DMS114 treated with DMSO at 0.1 percent for 48 hours (cell line): ENCODE data around the gene SYCP1.
"Not testable (repeated sequence)": the region's sequence is repeated elsewhere in the genome, so short reads cannot be mapped to it uniquely, and the experiment has no call there.

Experiments used
- DNase-seq: peaks from one replicate; lab custom pipeline; 2025; ENCODE audit not compliant: unreplicated experiment; lab: John Stamatoyannopoulos, UW

SYCP1 gene, protein sequence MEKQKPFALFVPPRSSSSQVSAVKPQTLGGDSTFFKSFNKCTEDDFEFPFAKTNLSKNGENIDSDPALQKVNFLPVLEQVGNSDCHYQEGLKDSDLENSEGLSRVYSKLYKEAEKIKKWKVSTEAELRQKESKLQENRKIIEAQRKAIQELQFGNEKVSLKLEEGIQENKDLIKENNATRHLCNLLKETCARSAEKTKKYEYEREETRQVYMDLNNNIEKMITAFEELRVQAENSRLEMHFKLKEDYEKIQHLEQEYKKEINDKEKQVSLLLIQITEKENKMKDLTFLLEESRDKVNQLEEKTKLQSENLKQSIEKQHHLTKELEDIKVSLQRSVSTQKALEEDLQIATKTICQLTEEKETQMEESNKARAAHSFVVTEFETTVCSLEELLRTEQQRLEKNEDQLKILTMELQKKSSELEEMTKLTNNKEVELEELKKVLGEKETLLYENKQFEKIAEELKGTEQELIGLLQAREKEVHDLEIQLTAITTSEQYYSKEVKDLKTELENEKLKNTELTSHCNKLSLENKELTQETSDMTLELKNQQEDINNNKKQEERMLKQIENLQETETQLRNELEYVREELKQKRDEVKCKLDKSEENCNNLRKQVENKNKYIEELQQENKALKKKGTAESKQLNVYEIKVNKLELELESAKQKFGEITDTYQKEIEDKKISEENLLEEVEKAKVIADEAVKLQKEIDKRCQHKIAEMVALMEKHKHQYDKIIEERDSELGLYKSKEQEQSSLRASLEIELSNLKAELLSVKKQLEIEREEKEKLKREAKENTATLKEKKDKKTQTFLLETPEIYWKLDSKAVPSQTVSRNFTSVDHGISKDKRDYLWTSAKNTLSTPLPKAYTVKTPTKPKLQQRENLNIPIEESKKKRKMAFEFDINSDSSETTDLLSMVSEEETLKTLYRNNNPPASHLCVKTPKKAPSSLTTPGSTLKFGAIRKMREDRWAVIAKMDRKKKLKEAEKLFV

DNA sequence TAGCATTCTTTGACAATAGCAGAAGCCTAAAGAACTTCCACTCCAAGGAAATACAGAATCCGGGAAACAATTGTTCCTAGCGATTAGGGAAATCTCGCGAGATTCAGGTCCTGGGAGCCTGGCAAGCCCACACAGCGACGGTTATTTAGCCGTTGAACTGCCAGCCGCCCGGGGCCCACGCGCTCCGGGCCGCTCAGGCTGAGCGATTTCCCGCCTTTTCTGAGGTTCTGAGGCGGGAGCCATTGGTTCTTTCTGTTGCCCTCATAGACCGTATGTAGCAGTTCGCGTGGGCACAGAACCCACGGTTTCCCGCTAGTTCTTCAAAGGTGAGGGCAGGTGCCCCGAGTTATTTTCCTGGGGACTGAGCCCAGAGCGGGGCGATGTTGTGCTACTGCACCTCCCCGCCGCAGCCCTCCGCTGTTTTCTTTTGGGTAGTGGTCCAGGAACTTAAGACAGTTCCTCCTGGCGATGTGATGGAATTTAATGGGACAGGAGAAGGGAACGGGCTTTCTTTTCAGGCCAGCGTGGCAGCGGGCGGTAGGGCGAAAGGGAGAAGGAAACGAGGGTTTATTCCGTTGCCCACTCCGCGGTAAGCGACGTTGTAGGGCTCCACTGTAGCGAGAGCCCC lies at the start of gene SYCP1:
Gene SYCP1, plus strand, starts transcription at position 171 of the 628 bp plus-strand sequence. CDS start 602 bp downstream, outside the sequence.
- DNase-seq = no peak

DNA sequence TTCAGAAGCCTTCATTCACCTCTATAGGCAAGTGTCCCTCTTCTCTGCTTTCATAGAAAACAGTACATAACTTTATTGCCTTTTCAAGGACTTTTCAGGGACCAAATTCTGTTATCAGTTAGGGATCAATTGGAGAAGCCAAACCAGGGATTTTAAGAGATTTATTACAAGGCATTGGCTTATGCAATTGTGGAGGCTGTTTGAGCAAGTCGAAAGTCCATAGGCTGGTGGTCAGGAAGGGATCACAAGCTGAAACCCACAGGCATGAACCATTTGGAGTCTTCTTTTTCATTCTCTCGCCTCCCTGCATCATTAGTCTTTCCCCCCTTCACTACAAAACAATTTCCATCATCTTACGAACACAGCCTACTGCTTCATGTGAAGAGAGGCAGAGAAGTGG lies 34.8 kb upstream of the SYCP1 start:
- no peak for DNase-seq

DNA sequence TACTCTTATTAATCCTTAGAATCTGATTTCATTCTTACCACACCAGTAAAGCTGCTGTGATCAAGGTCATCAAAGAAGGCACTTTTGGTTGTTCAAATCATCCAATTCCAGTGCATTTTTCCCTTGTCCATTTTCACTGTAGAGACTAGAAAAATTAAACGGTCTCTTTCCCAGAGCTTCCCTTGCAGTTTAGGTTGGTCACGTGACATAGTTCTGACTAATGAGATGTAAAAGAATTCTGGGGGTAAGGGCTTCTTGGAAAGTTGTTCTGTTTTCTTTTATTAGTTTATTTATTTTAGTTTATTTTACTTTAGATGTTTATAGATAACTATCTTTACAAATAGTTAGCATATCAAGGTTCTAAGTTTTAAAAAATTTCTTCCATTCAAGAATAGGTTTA lies 34.3 kb upstream of the SYCP1 start:
- no peak for DNase-seq

DNA sequence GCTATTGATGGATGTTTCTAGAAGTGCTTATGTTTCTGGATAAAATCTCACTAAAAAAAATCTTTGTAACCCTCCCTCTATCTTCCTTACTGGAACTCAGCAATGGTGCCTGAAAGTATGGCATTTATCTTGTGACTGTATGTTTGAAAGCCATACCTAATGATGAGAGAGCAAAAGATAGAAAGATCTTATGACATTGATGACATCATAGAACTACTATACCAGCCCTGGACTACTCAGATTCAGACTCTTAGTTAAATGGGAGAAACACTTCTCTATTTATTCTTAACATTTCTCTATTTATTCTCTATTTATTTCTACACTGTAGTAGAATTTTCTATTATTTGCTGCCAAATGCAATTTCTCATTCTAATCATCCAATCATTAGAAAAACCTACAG lies 32.7 kb upstream of the SYCP1 start:
- no peak for DNase-seq

DNA sequence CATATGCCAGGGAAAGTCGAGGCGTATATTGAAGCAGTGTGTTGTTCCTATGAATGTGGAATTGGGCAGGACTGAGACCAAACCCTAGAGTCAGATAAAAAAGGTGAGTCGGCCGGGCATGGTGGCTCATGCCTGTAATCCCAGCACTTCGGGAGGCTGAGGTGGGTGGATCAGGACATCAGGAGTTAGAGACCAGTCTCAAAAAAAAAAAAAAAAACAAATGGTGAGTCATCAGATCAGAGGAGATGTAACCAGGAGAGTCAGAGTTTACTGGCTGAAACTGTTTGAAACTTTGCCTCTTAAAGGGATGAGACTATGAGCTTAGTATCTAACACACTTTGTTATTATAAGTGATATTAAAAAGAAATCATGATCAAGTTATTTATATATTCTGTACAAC lies 26.4 kb upstream of the SYCP1 start:
- no peak for DNase-seq

DNA sequence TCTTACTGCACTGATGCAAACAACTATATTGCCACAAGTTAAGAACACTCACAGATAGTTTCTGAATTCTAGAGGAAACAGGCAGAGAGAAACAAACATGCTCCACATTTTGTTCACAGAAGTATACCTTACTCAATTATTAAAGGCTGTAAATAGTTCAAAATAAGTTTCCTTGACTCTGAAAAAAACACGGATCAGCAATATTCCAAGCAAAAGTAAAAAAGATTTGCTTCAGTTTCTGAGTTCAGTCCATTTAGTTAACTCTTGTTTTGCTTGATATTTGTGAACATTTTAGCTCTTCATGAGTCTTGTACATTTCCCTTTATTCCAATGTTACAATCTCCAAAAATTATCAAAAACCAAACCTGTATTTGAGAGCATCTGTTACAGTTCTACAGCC lies 24.6 kb upstream of the SYCP1 start:
- DNase-seq = not testable (repeated sequence)

DNA sequence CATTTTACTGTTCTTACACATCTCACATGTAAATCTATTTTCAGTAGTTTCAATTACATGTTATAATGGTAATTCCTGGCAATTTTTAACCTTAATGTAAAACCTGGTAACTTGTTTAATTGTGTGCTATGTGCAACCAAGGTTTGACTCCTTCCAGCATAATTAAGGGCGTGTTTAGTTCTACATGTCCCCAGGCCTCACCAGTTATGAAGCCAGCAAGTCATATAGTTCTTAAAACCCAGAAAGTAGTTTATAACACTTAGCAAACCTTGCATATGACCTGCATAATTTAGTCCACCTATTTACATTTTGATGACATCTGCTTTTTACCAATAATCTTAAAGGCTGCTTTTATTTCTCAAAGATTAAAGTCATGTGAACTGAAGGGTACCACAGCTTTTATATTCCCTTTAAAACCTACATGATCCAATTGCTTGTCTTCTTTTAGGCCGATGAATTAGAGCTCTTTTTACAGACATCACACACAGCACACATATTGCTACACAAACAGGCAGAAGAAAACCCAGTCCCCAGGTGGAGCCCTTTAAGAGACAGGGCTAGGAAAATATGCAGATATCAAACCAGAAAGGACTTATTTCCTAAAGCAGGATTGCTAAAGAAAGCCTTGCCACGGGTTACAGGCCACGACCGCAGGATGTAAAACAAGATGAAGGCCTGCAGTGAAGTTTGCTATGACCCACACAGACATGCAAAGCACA lies 23.2 kb upstream of the SYCP1 start:
- DNase-seq = no peak

DNA sequence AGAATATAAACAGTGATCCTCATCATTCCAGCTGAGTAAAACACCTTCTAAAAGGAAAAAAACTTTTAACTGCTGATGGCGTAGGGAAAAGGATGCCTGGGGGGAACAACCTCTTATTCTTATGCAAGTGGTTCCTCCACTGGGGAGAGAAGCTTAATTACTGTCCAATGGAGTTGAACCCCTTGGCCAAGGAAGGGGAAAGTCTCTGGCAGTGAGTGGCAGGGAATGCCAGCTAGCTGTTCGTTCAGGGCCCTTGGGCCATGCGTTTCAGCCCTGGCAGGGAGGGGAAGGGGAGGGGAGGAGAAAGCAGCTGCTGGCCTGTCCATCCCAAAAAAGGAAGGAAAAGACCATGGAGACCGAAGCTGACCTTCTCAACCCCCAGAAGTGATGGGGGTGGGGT lies 22.6 kb upstream of the SYCP1 start:
- DNase-seq = no peak

DNA sequence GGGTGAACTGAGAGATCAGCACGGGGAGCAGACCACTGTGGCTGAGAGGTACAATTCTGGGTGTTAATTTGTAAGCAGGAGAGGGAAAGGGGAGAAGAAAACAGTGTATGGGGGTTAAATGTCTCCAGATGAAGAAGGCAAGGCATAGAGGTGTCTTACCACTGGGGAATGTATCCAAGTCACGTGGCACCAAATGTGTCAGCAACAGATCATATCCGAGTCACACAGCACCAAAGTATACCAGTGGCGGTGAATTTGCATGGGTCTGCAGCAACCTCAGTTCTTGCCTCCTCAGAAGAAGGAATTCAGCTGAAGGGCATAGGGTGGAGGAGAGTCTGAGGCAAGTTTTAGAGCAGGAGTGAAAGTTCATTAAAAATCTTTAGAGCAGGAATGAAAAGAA lies 21.2 kb upstream of the SYCP1 start:
- DNase-seq = no peak

DNA sequence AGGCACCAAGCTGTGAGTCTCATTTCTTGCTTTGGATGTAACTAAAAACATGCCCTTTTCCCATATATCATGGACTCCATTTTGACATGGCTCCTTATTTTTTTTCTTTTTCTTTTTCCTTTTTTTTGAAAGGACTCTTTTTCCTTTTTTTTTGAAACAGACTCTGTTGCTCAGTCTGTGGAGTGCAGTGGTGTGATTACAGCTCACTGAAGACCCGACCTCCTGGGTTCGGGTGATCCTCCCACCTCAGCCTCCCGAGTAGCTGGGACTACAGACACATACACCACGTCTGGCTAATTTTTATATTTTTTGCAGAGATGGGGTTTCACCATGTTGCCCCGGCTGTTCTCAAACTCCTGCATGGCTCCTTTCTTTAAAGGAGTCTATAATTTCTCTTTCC lies 10.4 kb upstream of the SYCP1 start:
- no peak for DNase-seq

DNA sequence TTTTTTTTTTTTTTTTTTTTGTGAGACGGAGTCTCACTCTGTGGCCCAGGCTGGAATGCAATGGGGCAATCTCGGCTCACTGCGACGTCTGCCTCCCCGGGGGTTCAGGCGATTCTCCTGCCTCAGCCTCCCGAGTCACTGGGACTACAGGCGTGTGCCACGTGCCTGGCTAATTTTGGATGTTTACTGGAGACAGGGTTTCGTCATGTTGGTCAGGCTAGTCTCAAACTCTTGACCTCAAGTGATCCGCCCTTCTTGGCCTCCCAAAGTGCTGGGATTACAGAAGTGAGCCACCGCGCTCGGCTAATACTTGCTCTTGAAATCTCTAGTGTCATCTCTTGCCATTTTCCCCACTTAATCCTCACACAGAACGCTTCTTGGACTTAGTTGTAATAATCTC lies 1.1 kb upstream of the SYCP1 start:
- no peak for DNase-seq

DNA sequence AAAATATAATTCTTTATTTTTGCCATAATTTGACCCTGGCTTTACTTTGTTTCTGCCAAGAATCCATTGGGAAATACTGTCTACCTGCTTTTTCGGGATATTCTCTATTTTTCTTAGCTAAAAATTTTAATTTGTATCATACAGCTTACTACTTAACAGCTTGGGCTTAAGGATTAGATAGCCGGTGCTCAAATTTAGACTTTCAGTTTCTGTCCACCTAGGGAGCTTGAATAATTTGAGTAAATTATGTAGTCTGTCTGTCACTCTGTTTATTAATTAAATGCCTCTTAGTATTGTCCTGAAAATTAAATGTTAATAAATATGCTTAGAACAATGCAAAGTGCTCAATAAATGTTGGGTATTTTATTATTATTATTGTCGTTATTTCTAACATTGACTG lies 6.7 kb downstream of the SYCP1 start:
- no peak for DNase-seq

DNA sequence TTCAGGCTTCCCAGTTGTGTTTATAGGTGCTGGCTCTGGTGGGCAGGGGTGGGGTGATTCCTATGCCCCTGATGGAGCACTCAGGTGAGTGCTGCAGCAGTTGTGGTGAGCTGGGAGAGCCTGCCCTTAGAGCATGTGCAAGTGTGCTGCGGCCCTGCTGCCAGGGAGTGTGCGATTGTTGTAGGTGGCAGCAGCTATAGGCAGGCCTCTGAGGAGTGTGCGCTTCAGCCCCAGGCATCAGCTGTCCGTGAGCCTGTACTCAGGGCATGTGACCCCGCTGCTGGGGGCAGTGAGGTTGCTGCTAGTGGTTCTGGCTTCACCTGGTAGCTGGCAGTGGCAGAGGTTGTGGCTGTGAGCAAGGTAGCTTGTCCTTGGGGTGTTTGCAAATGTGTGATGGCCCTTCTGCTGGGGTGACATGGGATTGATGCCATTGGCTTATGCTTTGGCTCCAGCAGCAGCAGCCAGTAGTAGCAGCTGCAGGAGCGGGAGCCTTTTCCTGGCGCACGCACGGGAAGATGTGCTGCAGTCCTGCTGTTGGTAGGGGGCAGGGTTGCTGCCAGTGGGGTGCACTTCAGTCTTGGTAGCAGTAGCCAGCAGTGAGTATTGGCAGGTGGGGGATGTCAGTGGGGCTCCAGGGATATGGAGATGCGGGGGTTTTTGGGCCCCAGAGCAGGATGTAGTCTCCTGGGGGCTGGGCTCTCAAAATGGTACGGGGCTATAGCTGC lies 37.7 kb downstream of the SYCP1 start:
- no peak for DNase-seq

DNA sequence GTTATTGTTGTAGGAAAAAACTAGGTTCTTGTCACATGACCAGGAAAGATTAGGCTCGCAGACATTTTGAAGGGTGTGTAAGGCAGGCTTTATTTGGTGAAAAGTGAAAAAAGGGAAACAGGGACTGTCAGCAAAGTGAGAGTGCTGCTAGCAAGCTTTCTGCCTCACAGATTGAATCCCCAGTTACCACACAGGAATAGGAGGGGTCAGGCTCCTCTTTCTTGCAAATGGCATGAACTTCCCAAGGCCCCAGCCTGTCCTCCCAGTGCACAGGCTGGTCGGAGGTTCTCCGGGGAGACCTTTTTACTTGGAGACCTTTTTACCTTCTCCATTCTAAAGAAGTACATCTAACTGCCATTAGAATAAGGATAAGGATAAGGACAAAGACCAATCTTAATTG lies 42.1 kb downstream of the SYCP1 start:
- DNase-seq = no peak

DNA sequence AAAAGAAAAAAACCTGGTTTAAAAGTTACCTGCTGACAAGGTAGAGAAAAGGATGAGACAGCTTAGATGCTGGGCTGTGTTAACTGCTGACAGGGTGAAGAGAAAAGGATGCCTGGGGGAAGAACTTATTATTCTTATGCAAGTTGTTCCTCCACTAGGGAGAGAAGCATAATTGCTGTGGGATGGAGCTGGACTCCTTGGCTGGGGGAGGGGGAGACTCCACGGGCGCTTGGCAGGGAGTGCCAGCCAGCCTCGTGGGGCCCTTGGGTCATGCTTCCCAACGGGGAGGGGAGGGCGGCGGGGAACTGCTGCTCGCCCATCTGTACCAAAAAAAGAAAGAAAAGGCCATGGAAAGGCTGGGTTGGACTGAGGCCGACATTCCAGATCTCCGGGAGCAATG lies 47.2 kb downstream of the SYCP1 start:
- DNase-seq = no peak

DNA sequence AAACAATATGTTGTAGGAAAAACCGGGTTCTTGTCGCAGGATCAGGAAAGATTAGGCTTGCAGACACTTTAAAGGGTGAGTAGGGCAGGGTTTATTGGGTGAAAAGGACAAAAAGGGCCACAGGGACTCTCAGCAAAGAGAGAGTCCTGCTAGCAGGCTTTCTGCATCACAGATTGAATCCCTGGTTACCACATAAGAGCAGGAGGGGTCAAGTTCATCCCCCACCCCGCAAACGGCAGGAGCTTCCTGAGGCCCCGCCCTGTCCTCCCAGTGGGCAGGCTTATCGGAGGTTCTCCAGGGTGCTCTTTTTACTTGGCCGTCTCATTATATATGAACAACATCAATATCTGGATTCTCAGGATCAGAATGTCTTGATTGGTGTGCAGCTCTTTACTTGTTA lies 47.7 kb downstream of the SYCP1 start:
- no peak for DNase-seq

DNA sequence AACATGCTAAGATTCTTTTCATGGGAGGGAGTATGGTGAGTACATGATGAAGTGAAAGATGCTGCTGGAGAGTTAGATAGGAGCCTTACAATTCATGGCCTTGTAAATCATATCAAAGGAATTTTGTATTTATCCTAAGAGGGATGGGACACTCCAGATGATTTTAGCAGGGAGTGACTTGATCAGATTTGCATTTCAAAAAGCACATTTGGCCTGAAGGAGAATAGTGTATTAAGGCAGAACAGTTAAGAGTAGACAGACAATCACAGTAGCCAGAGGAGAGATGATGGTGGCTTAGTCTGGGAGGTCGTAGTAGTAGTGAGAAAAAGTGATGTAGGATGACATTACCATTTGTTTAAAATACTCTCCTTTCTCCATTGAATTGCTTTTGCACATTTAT lies 48.8 kb downstream of the SYCP1 start:
- no peak for DNase-seq

DNA sequence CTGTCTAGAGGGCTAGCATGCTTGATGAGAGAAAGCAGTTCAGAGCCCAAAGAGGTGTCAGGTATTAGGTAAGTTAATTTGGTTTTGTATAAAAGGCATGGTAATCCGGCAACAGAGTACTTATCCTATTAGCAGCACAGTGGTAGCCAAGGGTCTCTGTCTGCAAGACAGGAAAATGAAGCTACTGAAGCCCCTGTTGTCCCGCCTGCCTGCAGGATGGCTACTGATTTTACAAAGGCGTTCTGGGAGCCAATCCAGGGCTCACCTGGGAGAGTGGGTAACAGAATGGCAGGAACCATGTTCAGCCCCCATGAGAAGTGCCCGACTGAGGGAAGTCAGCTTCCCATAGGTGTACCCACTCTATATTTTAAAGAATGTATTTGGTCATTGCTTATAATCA lies 61.1 kb downstream of the SYCP1 start:
- DNase-seq = not testable (repeated sequence)

DNA sequence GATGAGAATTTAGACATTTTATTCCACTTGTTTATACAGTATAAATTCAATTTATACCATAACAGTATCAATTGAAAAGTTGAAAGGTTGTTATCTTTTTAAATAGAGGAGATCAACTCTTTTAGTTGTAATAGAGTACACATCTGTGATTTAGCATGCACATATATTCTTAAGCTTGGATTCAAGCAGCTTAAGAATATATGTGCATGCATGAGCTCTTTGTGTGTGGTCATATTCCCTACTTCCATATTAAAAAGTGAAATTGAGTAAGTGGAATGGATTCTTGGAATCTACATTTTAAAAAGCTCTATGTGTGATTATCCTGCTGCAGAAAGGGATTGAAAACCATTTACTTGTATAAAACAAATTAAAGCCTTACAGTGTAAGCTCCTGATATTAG lies 71.9 kb downstream of the SYCP1 start:
- DNase-seq = no peak

DNA sequence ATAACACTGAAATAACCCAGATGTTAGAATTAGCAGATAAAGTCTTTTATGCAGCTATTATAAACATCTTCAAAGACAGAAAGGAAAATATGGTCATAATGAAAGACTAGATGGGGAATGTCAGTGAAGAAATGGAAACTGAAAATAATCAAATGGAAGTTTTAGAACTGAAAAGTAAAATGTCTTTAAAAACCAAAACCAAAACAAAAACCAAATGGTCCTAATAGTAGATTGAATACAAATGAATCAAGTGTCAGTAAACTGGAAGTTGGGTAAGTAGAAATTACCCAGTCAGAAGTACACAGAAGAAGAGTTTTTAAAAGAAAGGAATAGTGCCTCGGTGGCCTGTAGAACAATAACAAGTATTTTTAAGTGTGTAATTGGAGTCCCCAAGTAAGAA lies 72.7 kb downstream of the SYCP1 start:
- no peak for DNase-seq
